ENCODE measurements around the gene PCGF3.
"Not testable (repeated sequence)": the region's sequence is repeated elsewhere in the genome, so short reads cannot be mapped to it uniquely, and the experiment has no call there.

Gene PCGF3

GRCh38 chr4:779555-779954 is 73.9 kb downstream of the PCGF3 start:
- H3K9me3 Mint-ChIP-seq = peaks cover 17% of the 10 kb centered on the region
- no peak for DNase-seq
- no peak for TF ChIP-seq CTCF (IDR thresholded peaks at IDR 0.05)
- peaks cover 65% of the 10 kb centered on the region for H3K4me1 Mint-ChIP-seq
- peaks cover 27% of the 10 kb centered on the region for H3K27me3 Mint-ChIP-seq (ENCODE audit: low read depth, poor library complexity)
- H3K27ac Mint-ChIP-seq = peak overlapping the region; percentile 85
- H3K4me3 Mint-ChIP-seq = peak overlapping the region; percentile 86
- H3K36me3 Mint-ChIP-seq (ENCODE audit: low read depth) = peaks cover 62% of the 10 kb centered on the region

DNA sequence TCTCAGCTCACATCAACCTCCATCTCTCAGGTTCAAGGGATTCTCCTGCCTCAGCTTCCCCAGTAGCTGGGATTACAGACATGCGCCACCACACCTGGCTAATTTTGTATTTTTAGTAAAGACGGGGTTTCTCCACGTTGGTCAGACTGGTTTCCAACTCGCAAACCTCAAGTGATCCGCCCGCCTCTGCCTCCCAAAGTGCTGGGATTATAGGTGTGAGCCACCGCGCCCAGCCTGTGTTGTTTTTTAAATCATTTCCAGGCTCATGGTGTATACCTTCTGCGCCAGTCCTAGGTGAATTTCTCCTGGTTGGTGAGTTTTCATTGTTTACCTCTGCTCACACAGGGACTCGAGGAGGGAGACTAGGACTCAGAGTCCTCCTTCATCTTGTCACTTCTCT is 74.6 kb downstream of the PCGF3 start:
- H3K4me1 Mint-ChIP-seq = peaks cover 68% of the 10 kb centered on the region

GRCh38 chr4:780716-781492 is 75.3 kb downstream of the PCGF3 start:
- H3K4me1 Mint-ChIP-seq = peaks cover 72% of the 10 kb centered on the region
- no peak for TF ChIP-seq CTCF (IDR thresholded peaks at IDR 0.05)
- no peak for DNase-seq

More for the DNA sequence above, 74.6 kb downstream of the PCGF3 start:
- Mint-ChIP-seq H3K36me3 (ENCODE audit: low read depth) (peaks cover 55% of the 10 kb centered on the region), H3K27ac (peak overlapping the region; percentile 92), H3K9me3 (peaks cover 17% of the 10 kb centered on the region), H3K27me3 (ENCODE audit: low read depth, poor library complexity) (peaks cover 34% of the 10 kb centered on the region), H3K4me3 (peak overlapping the region; percentile 86)
- not testable (repeated sequence) for DNase-seq

DNA sequence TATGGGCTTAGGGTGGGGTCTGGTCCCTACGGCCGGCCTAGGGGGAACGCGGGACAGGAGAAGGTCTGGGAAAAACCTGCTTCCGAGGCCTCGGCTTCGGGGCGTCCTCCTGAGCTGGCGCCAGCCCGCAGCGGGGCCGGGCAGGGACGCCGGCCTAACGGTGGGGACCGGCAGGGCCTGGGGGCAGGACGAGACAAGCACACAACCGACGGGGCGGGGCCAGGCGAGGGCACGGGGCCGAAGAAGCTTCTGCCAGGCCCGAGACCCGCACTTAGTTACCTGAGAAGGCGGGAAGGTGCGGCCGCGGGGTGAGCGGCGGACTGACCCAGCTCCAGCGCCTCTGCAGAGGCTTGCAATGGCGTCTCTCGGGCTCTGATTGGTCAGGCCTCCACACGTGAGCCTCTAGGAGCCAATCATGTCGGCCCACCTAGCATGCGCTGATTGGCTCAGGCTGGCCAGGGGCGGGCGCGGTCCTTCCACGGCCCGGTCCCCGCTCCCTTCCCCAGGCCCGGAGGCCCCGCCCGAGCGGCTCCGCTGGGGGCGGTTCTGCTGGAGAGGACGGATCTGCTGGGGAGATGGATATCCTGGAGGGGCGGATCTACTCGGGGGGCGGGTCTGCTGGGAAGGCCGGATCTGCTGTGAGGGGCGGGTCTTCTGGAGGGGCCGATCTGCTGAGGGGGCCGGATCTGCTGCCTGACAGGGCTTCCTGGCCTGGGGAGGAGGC is 76.0 kb downstream of the PCGF3 start:
- Mint-ChIP-seq H3K36me3 (ENCODE audit: low read depth) (peaks cover 41% of the 10 kb centered on the region), H3K4me1 (peaks cover 70% of the 10 kb centered on the region), H3K4me3 (peak overlapping the region; percentile 86), H3K27me3 (ENCODE audit: low read depth, poor library complexity) (peaks cover 47% of the 10 kb centered on the region), H3K9me3 (peaks cover 13% of the 10 kb centered on the region), H3K27ac (peak overlapping the region; percentile 98)
- no peak for TF ChIP-seq CTCF (IDR thresholded peaks at IDR 0.05)
- peak; percentile 99 for DNase-seq

More at GRCh38 chr4:780716-781492, 75.3 kb downstream of the PCGF3 start:
- H3K36me3 Mint-ChIP-seq (ENCODE audit: low read depth) = peaks cover 48% of the 10 kb centered on the region
- H3K4me3 Mint-ChIP-seq = peak overlapping the region; percentile 86
- H3K27ac Mint-ChIP-seq = peak overlapping the region; percentile 98
- H3K27me3 Mint-ChIP-seq (ENCODE audit: low read depth, poor library complexity) = peaks cover 40% of the 10 kb centered on the region
- peaks cover 15% of the 10 kb centered on the region for H3K9me3 Mint-ChIP-seq

- Mint-ChIP-seq H3K9me3 (no peaks in the 10 kb centered on the region), H3K36me3 (ENCODE audit: low read depth) (peaks cover 11% of the 10 kb centered on the region), H3K27me3 (ENCODE audit: low read depth, poor library complexity) (peaks cover 72% of the 10 kb centered on the region), H3K27ac (no peak overlapping the region), H3K4me1 (peaks cover 52% of the 10 kb centered on the region), H3K4me3 (peak overlapping the region; percentile 73)
- no peak for DNase-seq
- no peak for TF ChIP-seq CTCF (IDR thresholded peaks at IDR 0.05)
Observed at GRCh38 chr4:784401-785331, 79.0 kb downstream of the PCGF3 start.

All from nephron progenitor cell (in vitro differentiated cells).